H1 (cell line): Measurements from ENCODE around the gene TBC1D2.

Source experiments
- CHD2 ChIP-seq: IDR thresholded peaks from 2 replicates; pipeline ENCODE4 v1.6.1; 2012; ENCODE audit warnings: low read length, improper control_type of control experiment
- CREB1 ChIP-seq: IDR thresholded peaks from 2 replicates; pipeline ENCODE4 v1.6.1; 2012; ENCODE audit warnings: inconsistent platforms
- CTCF ChIP-seq, 3 experiments: IDR thresholded peaks; 1 replicate in 2 of 3; 2 replicates in 1 of 3; pipeline versions ENCODE4 v1.5.1 to v1.6.1; 2011; ENCODE audit warnings: low read length in 3 of 3, mild to moderate bottlenecking in 3 of 3, inconsistent platforms in 2 of 3, low read depth in 1 of 3, moderate library complexity in 1 of 3; ENCODE audit not compliant: insufficient read depth in 1 of 3; ENCODE audit errors: control extremely low read depth in 1 of 3
- JUN ChIP-seq: IDR thresholded peaks from 2 replicates; pipeline ENCODE4 v1.6.1; 2011; ENCODE audit warnings: low read depth, mild to moderate bottlenecking, improper control_type of control experiment, low read length
- KDM5A ChIP-seq: fragments of 200-600 bp; IDR thresholded peaks from 2 replicates; pipeline ENCODE4 v1.7.1; 2012; ENCODE audit warnings: mild to moderate bottlenecking, low read length, inconsistent platforms, mixed read lengths
- POLR2AphosphoS5 ChIP-seq: IDR thresholded peaks from 2 replicates; pipeline ENCODE4 v1.6.1; 2011; ENCODE audit warnings: low read depth, low read length
- TAF1 ChIP-seq: IDR thresholded peaks from 2 replicates; pipeline ENCODE4 v1.6.1; 2011; ENCODE audit warnings: mild to moderate bottlenecking, low read depth, low read length

- TF ChIP-seq CTCF (IDR thresholded peaks at IDR 0.05; ENCODE audit: control extremely low read depth in 1 of 3, insufficient read depth in 1 of 3, low read depth in 1 of 3, low read length in 3 of 3) (no peak), POLR2AphosphoS5 (no peak), CHD2 (no peak), KDM5A (no peak), CREB1 (no peak), TAF1 (no peak), JUN (no peak)
These were observed 25.1 kb downstream of the TBC1D2 start for GRCh38 chr9:98230304-98230703.
